Measurements from ENCODE around the gene NES.

The NES gene

GRCh38 chr1:156700736-156701531, 23.7 kb upstream of the NES start:
- no peak for DNase-seq
- Histone ChIP-seq H3K27me3 (peaks cover 7% of the 10 kb centered on the region), H3K4me3 (ENCODE audit: low read depth, low read length) (no peak overlapping the region), H3K4me1 (peaks cover 37% of the 10 kb centered on the region), H3K36me3 (no peaks in the 10 kb centered on the region), H3K9me3 (no peaks in the 10 kb centered on the region)
- no peak for TF ChIP-seq CTCF (IDR thresholded peaks at IDR 0.05; ENCODE audit: low read depth, low read length)

GRCh38 chr1:156698995-156699394, 21.8 kb upstream of the NES start:
- H3K27me3 ChIP-seq, result no peaks in the 10 kb centered on the region
- no peak overlapping the region for H3K4me3 ChIP-seq (ENCODE audit: low read depth, low read length)
- no peaks in the 10 kb centered on the region for H3K36me3 ChIP-seq
- peaks cover 29% of the 10 kb centered on the region for H3K4me1 ChIP-seq
- H3K9me3 ChIP-seq, result no peaks in the 10 kb centered on the region
- DNase-seq, result no peak
- no peak for TF ChIP-seq CTCF (IDR thresholded peaks at IDR 0.05; ENCODE audit: low read depth, low read length)

- peak; percentile 60 for DNase-seq
- Histone ChIP-seq H3K27me3 (no peaks in the 10 kb centered on the region), H3K9me3 (no peaks in the 10 kb centered on the region), H3K36me3 (no peaks in the 10 kb centered on the region), H3K4me3 (ENCODE audit: low read depth, low read length) (no peak overlapping the region), H3K4me1 (peaks cover 33% of the 10 kb centered on the region)
- no peak for TF ChIP-seq CTCF (IDR thresholded peaks at IDR 0.05; ENCODE audit: low read depth, low read length)
These were observed 20.3 kb upstream of the NES start for GRCh38 chr1:156697481-156697880.

- Histone ChIP-seq H3K9me3 (no peaks in the 10 kb centered on the region), H3K4me3 (ENCODE audit: low read depth, low read length) (no peak overlapping the region), H3K4me1 (peaks cover 41% of the 10 kb centered on the region), H3K27me3 (no peaks in the 10 kb centered on the region), H3K36me3 (no peaks in the 10 kb centered on the region)
- no peak for TF ChIP-seq CTCF (IDR thresholded peaks at IDR 0.05; ENCODE audit: low read depth, low read length)
- no peak for DNase-seq
These were observed 19.5 kb upstream of the NES start for GRCh38 chr1:156696755-156697154.

- no peak for DNase-seq
- H3K36me3 ChIP-seq, result no peaks in the 10 kb centered on the region
These were observed 17.4 kb upstream of the NES start for GRCh38 chr1:156694690-156694962.

More at GRCh38 chr1:156694690-156694962, 17.4 kb upstream of the NES start:
- no peak overlapping the region for H3K4me3 ChIP-seq (ENCODE audit: low read depth, low read length)
- H3K27me3 ChIP-seq, result no peaks in the 10 kb centered on the region
- TF ChIP-seq CTCF (IDR thresholded peaks at IDR 0.05; ENCODE audit: low read depth, low read length), result no peak
- peaks cover 48% of the 10 kb centered on the region for H3K4me1 ChIP-seq
- H3K9me3 ChIP-seq, result no peaks in the 10 kb centered on the region

All from BE2C (cell line).